Activated CD4-positive, alpha-beta memory T cell treated with anti-CD3 and anti-CD28 coated beads, Interleukin-2, amount 10 ng/mL, durations not matched to agents 7 days and 5 days (primary cell): ENCODE results near the gene GATA6. TPM values are rescaled to one million over a fixed set of nuclear protein-coding genes. Genes with fewer than 3 reads are reported as not detected.

Source experiments
- CTCF ChIA-PET: fragments of 350-600 bp; sonication (Branson Sonifier 250); formaldehyde crosslinking; loops from one replicate; lab custom pipeline; 2021; ENCODE audit warnings: antibody characterized with exemption, inconsistent platforms; lab: Charles Lee
- POLR2A ChIA-PET: fragments of 350-600 bp; sonication (Branson Sonifier 250); formaldehyde crosslinking; loops from one replicate; lab custom pipeline; 2021; ENCODE audit warnings: antibody characterized with exemption; lab: Charles Lee
- DNase-seq: peaks from one replicate; pipeline ENCODE4 v3.0.0-alpha.2; 2020
- H3K27ac Mint-ChIP-seq: one replicate; pipeline ENCODE4 v1.8.0; 2021; ENCODE audit warnings: mild to moderate bottlenecking, mixed read lengths
- H3K27me3 Mint-ChIP-seq: one replicate; pipeline ENCODE4 v1.8.0; 2021; ENCODE audit warnings: mixed read lengths
- H3K36me3 Mint-ChIP-seq: one replicate; pipeline ENCODE4 v1.8.0; 2021; ENCODE audit warnings: low read depth, mixed read lengths
- H3K4me1 Mint-ChIP-seq: one replicate; pipeline ENCODE4 v1.8.0; 2021; ENCODE audit warnings: mixed read lengths
- H3K4me3 Mint-ChIP-seq: one replicate; pipeline ENCODE4 v1.8.0; 2021; ENCODE audit warnings: mild to moderate bottlenecking, mixed read lengths
- H3K9me3 Mint-ChIP-seq: one replicate; pipeline ENCODE4 v1.8.0; 2021; ENCODE audit warnings: mixed read lengths
- total RNA-seq, 2 experiments: library from RNA; stranded (reverse); gene quantifications; one replicate each; pipeline ENCODE4 v1.2.3, GENCODE V29; 2021

The GATA6 gene
- total RNA-seq, 2 experiments from 2014 or later = not detected

DNA sequence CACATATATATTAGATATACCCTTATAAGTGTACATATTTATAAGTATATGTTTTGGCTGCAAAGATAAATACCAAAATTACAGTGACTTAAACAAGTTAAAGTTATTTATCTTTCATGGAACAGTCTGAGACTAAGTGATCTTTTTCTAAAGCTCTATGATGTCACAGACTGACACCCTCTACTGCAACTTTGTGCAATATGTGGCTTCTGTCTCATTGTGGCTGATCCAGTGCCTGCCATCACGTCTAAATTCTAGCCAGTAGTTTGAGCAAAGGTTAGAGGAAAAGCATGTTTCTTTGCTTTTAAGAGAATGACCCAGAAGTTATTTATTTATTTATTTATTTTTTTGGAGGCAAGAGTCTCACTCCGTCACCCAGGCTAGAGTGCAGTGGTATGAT lies 13.8 kb upstream of the GATA6 start:
- ChIA-PET POLR2A (no interaction called here), CTCF (no interaction called here)
- Mint-ChIP-seq H3K36me3 (no peaks in the 10 kb centered on the region), H3K4me1 (no peaks in the 10 kb centered on the region), H3K27ac (no peak overlapping the region), H3K27me3 (peaks cover 1% of the 10 kb centered on the region), H3K4me3 (no peak overlapping the region), H3K9me3 (no peaks in the 10 kb centered on the region)
- no peak for DNase-seq

DNA sequence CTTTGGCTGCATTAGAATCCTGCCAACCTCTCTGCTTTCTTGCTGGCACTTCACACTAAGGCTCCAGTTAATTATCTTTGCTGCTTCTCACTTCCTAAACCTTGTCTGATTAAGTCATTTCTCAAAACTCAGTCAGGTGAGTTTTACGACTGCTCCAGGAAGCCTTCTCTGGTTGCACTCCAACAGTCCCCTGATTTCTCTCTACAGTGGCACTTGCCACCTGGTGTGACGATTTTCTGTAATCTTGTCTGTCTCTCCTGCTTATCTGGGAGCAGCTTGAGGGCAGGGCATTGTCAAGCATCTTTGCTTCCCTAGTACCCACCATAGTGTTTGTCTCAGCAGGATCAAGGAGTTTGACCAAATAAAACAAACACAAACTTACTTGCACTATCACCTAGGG lies 10.4 kb upstream of the GATA6 start:
- ChIA-PET POLR2A (no interaction called here), CTCF (no interaction called here)
- DNase-seq = no peak
- Mint-ChIP-seq H3K4me3 (no peak overlapping the region), H3K36me3 (no peaks in the 10 kb centered on the region), H3K4me1 (no peaks in the 10 kb centered on the region), H3K9me3 (no peaks in the 10 kb centered on the region), H3K27ac (no peak overlapping the region), H3K27me3 (peaks cover 19% of the 10 kb centered on the region)

DNA sequence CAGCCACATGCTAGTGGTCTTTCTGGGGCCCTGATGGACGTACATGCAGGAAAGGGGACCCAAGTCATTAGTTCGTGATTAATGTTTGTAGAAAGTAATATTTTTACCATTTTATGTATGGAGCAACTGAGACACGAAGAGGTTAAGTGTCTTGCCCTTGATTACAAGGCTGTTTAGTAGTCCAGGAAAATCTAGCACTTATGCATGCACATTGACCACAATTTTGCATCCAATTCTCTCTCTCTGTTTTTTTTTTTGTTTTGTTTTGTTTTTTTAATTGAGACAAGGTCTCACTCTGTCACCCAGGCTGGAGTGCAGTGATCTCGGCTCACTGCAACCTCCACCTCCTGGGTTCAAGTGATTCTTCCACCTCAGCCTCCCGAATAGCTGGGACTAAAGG lies 8.3 kb upstream of the GATA6 start:
- H3K27me3 Mint-ChIP-seq = peaks cover 31% of the 10 kb centered on the region
- H3K36me3 Mint-ChIP-seq = peaks cover 3% of the 10 kb centered on the region
- no peaks in the 10 kb centered on the region for H3K9me3 Mint-ChIP-seq
- no peak overlapping the region for H3K27ac Mint-ChIP-seq
- ChIA-PET CTCF (no interaction called here), POLR2A (no interaction called here)
- H3K4me3 Mint-ChIP-seq = no peak overlapping the region
- DNase-seq = no peak
- H3K4me1 Mint-ChIP-seq = peaks cover 1% of the 10 kb centered on the region

DNA sequence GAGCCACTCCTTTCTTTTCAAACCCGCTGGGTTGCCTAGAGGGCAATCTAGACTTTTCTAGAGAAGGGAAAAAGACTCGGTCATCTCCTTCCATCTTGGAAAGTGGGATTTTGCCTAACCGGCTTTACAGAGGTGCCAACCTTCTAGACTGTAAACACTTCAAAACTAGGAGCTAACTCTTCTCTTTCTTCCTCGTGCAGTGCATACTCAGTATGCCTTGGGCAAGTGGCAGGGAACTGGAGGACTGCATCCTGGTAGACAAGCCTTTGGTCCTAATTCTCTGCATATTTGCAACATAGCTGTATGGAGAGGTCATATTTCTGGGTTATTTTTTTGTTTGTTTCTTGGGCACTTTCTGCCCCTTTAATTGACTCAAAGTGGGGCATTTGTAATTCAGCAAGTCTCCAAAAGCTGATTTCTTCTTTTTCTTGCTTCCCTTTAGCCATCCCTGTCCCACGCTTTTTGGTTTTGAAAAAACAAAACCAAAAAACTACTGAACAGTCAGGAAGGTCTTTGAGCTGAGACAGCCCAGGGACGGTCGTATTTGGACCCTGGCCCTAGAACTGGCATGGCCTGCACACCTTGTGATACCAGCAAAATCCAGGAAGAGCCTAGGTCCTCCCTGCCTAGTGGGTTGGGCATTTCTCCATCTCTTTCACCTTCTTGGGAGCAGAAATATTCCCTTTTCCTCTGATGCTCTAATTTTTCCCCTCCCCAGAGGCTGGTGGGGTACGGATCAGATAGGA lies 5.8 kb upstream of the GATA6 start:
- Mint-ChIP-seq H3K4me1 (peaks cover 8% of the 10 kb centered on the region), H3K36me3 (peaks cover 3% of the 10 kb centered on the region), H3K4me3 (no peak overlapping the region), H3K27me3 (peaks cover 55% of the 10 kb centered on the region), H3K27ac (no peak overlapping the region), H3K9me3 (no peaks in the 10 kb centered on the region)
- ChIA-PET CTCF (no interaction called here), POLR2A (no interaction called here)
- no peak for DNase-seq

DNA sequence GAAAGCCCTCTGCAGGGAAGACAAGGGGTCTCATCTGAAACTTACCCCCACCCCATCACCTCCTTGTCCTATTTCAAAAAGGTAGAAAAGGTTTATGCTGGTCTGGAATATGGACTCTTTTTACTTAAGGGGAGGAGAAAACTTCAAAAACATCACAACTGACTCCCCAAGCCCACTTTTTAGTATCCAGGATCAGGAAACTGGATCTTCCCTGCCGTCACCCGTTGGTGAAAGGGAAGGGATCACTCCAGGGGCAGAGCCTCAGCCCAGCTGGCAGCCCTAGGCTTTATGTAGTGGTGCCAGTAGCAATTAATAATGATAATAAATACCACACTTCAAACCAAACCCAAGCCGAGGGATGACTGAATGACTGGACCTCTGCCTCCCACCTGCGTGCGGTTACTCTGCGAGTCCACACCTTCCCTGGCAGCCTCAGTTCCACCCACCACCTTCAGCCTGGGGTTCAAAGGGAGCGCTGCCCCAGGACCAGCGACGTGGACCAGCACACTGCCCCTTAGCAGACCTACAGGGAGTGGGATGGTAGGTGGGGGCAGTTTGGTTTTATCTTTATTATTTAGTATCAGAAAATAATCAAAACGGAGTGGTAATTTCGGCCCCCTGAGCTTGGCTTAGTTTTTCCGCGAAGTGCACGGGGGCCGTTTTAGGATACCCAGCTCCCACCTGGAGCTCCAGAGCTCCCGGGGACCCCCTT lies 4.9 kb upstream of the GATA6 start:
- ChIA-PET CTCF (no interaction called here), POLR2A (no interaction called here)
- Mint-ChIP-seq H3K27me3 (peaks cover 60% of the 10 kb centered on the region), H3K4me3 (no peak overlapping the region), H3K27ac (no peak overlapping the region), H3K36me3 (peaks cover 3% of the 10 kb centered on the region), H3K4me1 (peaks cover 9% of the 10 kb centered on the region), H3K9me3 (no peaks in the 10 kb centered on the region)
- no peak for DNase-seq

DNA sequence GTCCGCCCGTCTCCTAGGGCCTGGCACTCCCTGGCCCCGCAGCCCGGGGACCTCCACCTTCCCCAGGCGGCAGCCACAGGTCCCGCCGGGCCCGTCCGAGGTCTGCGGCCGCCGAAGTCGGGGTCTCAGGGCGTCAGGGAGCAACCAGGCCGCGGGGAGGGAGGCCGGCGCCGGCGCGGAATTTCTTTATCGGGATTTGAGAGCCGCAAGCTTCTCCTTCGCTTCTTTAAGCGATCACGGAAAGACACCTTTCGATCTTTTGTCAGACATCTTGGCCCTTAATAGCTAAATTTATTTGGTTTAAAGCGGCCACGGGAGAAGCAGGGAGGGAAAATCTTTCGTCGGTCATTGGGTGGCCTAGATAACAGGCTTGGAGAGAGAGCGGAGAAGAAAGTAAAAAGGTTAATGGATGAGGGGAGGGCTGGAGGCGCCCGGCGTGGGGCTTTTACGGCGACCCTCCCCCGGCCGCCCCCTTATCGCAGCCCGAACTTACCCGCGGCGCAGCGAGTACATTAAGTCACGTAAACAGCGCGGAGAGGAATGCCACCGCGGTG lies 4.3 kb upstream of the GATA6 start:
- DNase-seq = no peak
- POLR2A ChIA-PET = no interaction called here

DNA sequence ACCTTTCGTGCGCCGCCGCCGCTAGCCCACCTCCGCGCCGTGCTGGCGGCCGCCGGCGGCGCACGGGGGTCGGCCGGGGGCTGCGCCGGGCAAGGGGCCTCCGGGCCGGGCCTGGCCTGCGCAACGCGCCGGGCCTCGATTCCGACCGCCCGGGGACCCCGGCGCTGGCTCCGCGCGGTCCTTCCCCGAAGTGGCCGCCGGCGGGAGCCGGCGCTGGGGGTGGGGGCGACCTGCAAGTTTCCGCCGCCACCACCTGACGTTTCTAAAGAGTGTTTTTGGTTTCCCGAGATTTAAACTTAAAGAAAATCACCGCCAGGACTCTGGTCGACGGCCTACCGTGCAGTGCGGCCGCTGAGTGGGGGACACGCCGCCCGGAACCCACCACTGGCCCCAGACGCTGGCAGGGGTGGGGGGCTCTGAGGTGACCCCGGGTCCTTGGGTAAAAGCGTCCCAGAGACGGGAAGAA lies 3.8 kb upstream of the GATA6 start:
- Mint-ChIP-seq H3K27ac (peak overlapping the region; percentile 40), H3K9me3 (no peaks in the 10 kb centered on the region), H3K4me3 (no peak overlapping the region), H3K36me3 (peaks cover 6% of the 10 kb centered on the region), H3K4me1 (peaks cover 16% of the 10 kb centered on the region), H3K27me3 (peaks cover 70% of the 10 kb centered on the region)
- CTCF ChIA-PET = no interaction called here
- no peak for DNase-seq
- POLR2A ChIA-PET = no interaction called here

More for the DNA sequence above, 4.3 kb upstream of the GATA6 start:
- H3K9me3 Mint-ChIP-seq = no peaks in the 10 kb centered on the region
- H3K27me3 Mint-ChIP-seq = peaks cover 65% of the 10 kb centered on the region
- CTCF ChIA-PET = no interaction called here
- peak overlapping the region; percentile 21 for H3K4me3 Mint-ChIP-seq
- H3K27ac Mint-ChIP-seq = no peak overlapping the region
- H3K36me3 Mint-ChIP-seq = peaks cover 3% of the 10 kb centered on the region
- H3K4me1 Mint-ChIP-seq = peaks cover 12% of the 10 kb centered on the region

DNA sequence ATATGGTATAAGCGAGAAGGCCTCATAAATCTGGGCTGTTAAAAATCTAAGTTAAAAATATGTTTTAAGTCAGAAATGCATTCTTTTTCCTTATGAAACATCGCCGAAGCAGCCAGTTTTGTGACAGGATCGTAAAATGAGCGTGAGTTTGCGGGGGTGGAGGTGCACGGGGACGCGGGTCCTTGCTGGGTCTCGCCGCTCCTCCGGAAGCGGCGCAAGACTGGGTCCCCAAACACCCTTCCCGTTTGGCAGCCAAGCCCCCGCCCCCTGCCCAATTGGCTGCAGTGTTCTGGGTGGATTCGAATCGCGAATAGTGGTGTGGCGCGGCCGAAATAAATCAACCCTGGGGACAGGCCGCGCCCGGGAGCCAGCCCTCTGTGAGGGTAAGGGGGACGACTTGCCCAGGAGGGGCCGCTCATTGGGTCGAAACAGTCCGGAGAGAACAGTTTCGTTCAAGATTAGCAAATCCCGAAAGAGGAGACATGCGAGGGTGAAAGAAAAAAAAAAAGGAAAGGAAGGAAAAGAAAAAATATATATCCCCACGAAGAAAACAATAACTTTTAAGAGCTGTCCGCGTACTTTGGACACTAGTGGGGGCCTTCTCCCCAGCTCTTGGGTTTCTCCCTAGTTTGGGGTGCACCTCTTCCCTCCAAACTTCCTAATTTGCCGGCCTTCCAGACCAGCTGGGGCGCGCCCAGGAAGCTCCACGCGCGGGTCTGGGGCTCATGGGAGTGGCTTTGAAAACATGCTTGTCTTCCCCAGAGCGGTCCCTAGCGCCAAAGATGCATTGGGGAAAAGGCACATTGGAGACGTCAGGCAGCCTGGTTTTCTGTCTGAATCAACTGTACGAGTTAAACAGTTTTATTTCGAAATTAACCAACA lies 3.1 kb upstream of the GATA6 start:
- H3K9me3 Mint-ChIP-seq = no peaks in the 10 kb centered on the region
- peaks cover 74% of the 10 kb centered on the region for H3K27me3 Mint-ChIP-seq
- H3K27ac Mint-ChIP-seq = peak overlapping the region; percentile 40
- H3K4me3 Mint-ChIP-seq = no peak overlapping the region
- H3K36me3 Mint-ChIP-seq = peaks cover 6% of the 10 kb centered on the region
- CTCF ChIA-PET = no interaction called here
- peaks cover 19% of the 10 kb centered on the region for H3K4me1 Mint-ChIP-seq
- DNase-seq = no peak
- POLR2A ChIA-PET = no interaction called here

DNA sequence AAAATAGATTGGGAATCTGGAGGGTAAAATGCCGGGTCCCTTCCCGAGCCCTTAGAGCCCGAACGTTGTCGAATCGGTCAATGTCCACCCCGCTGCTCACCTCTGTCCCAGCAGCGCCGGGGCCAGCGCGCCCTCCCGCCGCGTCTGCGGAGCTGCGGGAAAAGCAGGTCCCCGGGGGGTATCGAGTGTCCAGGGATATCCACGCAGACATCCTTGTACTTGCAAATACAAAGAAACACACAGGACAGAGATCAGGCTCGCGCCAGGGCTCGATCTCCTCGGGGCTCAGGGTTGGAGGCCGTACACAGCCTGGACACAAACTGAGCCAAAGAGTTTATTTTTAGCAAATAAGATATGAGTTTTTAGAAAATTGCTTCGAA lies 2.3 kb upstream of the GATA6 start:
- DNase-seq = no peak
- ChIA-PET POLR2A (no interaction called here), CTCF (no interaction called here)
- Mint-ChIP-seq H3K4me3 (no peak overlapping the region), H3K27ac (no peak overlapping the region), H3K36me3 (peaks cover 6% of the 10 kb centered on the region), H3K27me3 (peaks cover 69% of the 10 kb centered on the region), H3K9me3 (no peaks in the 10 kb centered on the region), H3K4me1 (peaks cover 19% of the 10 kb centered on the region)

DNA sequence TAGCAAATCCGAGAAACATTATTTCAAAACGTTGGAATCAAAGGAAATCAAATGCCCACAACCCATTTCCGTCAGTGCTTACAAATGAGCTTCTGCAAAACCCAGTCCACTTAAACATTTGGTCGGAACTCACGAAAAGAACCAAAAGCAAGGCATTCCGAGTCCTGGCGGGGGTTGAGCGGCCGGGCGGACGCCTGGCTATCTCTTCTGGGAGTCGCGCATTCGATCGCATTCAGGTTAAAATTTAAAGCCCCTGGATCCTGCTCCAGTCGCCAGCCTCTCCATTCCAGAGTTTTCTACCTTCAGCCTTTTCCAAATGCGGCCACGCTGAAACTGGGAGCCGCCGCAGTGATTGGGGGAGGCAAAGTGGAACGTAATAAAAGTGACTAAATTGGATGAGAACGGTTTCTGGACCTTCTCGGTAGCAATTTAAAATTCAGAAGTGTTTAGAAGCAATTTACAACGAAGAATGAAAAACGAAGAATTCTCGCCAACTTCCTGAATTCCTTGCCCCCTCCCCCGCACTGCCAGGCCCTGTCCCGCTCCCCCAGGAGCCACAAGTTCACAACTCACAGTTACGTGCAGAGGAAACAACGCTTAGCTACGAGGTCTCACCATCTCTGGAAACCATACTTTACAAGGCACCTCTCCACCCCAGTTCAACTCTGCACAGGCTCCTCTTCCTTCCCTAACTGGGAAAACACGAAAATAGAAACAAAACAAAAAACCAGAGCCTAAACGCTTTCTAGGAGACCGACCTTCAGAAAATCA lies 1.7 kb upstream of the GATA6 start:
- CTCF ChIA-PET = no interaction called here
- Mint-ChIP-seq H3K9me3 (no peaks in the 10 kb centered on the region), H3K4me1 (peaks cover 19% of the 10 kb centered on the region), H3K4me3 (no peak overlapping the region), H3K27ac (no peak overlapping the region), H3K27me3 (peaks cover 71% of the 10 kb centered on the region), H3K36me3 (peaks cover 6% of the 10 kb centered on the region)
- POLR2A ChIA-PET = no interaction called here
- DNase-seq = no peak

DNA sequence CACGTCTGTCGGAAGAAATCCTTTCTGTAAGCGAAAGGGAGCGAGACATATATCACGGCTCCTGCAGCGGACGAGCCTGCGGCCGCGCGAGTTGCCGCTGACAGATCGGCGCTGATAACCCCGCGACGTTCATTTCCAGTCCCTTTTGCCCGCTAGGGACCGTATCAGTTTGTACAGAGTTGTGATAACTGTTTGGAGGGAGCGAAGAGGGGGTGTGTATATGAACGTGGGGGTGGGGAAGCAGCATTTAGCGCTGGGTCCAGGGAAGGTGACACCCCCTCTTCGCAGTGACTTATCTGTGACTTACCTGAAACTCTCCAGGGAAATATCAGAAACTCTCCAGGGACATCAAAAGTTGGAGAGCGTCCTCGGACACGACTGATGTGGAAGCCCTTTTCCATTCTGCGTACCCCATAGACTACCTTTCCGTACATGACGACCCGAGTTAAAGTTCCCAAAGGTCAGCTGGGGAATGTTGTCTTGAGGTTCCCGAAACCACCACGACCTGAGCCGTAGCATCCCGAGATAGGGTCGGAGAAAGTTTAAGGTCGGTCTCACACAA lies 948 bp upstream of the GATA6 start:
- H3K9me3 Mint-ChIP-seq = no peaks in the 10 kb centered on the region
- H3K27ac Mint-ChIP-seq = no peak overlapping the region
- peak overlapping the region; percentile 50 for H3K4me3 Mint-ChIP-seq
- peaks cover 19% of the 10 kb centered on the region for H3K4me1 Mint-ChIP-seq
- DNase-seq = no peak
- peaks cover 74% of the 10 kb centered on the region for H3K27me3 Mint-ChIP-seq
- CTCF ChIA-PET = no interaction called here
- POLR2A ChIA-PET = no interaction called here
- H3K36me3 Mint-ChIP-seq = peaks cover 6% of the 10 kb centered on the region

DNA sequence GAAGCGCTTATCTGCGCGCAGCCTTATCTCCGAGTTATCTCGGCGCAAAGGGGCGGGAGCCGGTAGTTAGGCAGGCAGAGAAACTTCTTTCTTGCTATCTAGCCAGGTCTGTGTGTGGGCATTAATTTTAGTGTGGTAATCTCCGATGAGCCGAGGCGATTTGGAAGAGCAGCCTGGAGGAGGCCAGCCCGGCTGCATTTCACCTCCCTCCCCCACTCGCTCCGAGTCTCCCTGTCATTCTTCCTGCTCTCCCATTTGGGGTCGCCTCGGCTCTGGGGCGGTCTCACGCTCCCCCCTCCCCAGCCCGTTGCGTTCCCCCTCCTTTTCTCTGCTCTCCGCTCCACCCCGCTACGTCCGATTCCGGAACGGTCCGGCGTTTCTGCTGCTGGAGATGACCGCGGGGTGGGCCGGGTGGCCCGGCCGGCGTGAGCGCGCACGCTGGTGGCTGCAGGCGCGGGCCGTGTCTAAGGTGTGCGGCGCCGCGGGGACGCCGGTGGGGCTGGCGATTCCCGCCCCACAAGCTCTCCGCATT lies 566 bp downstream of the GATA6 start:
- no peak overlapping the region for H3K27ac Mint-ChIP-seq
- ChIA-PET CTCF (interaction anchor here (1.0 kb wide), 1 partner anchor 392 kb away, joined by 4 read pairs; no protein-coding TSS in a partner anchor), POLR2A (no interaction called here)
- peaks cover 6% of the 10 kb centered on the region for H3K36me3 Mint-ChIP-seq
- H3K27me3 Mint-ChIP-seq = peaks cover 75% of the 10 kb centered on the region
- peak overlapping the region; percentile 73 for H3K4me3 Mint-ChIP-seq
- H3K4me1 Mint-ChIP-seq = peaks cover 19% of the 10 kb centered on the region
- H3K9me3 Mint-ChIP-seq = no peaks in the 10 kb centered on the region
- DNase-seq = no peak
